Aorta (tissue), 5 donors: ENCODE results near the gene ATG4A. TPM values are rescaled to one million over a fixed set of nuclear protein-coding genes. Genes with fewer than 3 reads are reported as not detected.

Experiments
- ATAC-seq: fragments of 200-7000 bp; cut with Tn5 transposase; one replicate; pipeline ENCODE4 v1.9.1; 2022; ENCODE audit warnings: moderate library complexity; ENCODE audit not compliant: low FRiP score
- DNase-seq, 2 donors: peaks; one replicate each; pipeline ENCODE4 v3.0.0-alpha.2; 2020
- H3K27ac ChIP-seq, 2 donors: one replicate each; pipeline ENCODE4 v1.5.1; 2013; ENCODE audit warnings: low read length in 2 of 2, mild to moderate bottlenecking in 2 of 2, moderate library complexity in 2 of 2, control low read depth in 1 of 2, inconsistent platforms in 1 of 2, low read depth in 1 of 2
- H3K27me3 ChIP-seq, 2 donors: one replicate each; pipeline ENCODE4 v1.6.1; 2013; ENCODE audit warnings: control low read depth in 1 of 2, low read length in 1 of 2, mild to moderate bottlenecking in 1 of 2, moderate library complexity in 1 of 2; ENCODE audit not compliant: insufficient read depth in 2 of 2, control insufficient read depth in 1 of 2
- H3K36me3 ChIP-seq, 2 donors: one replicate each; pipeline ENCODE4 v1.6.1; 2013; ENCODE audit warnings: control low read depth in 1 of 2, low read length in 1 of 2, mild to moderate bottlenecking in 1 of 2; ENCODE audit not compliant: insufficient read depth in 2 of 2, control insufficient read depth in 1 of 2
- H3K4me1 ChIP-seq, 2 donors: one replicate each; pipeline ENCODE4 v1.6.1; 2013; ENCODE audit warnings: low read length in 2 of 2, control low read depth in 1 of 2, mild to moderate bottlenecking in 1 of 2, moderate library complexity in 1 of 2; ENCODE audit not compliant: insufficient read depth in 2 of 2, control insufficient read depth in 1 of 2
- H3K4me3 ChIP-seq, 2 donors: one replicate each; pipeline ENCODE4 v1.5.1; 2013; ENCODE audit warnings: low read length in 2 of 2, control low read depth in 1 of 2, mild to moderate bottlenecking in 1 of 2
- H3K9me3 ChIP-seq: one replicate; pipeline ENCODE4 v1.6.1; 2013; ENCODE audit warnings: mild to moderate bottlenecking, low read length; ENCODE audit not compliant: control insufficient read depth
- WGBS, 2 donors: extraction: QIAGEN DNeasy Blood & Tissue Kit; methylation state at CpG; one replicate each; pipeline ENCODE4 v1.1.7; 2013; 5-methylcytosine and 5-hydroxymethylcytosine counted together
- intact Hi-C, 2 donors: fragments of 100-400 bp; cut with DNase I; formaldehyde crosslinking; loops; one replicate each; pipeline versions ENCODE4 v1.14.2 to v1.15.0; 2022
- polyA plus RNA-seq, 2 donors: library from polyadenylated mRNA; stranded (reverse); fragments of 200-250 nt; gene quantifications; one replicate each; pipeline ENCODE4 v1.2.3, GENCODE V29; 2013
- total RNA-seq, 2 donors: library from RNA; stranded (reverse); fragmentation: NEBNext Ultra II Directional; extraction: Animal tissue kit (Norgen Biotek cat#: 25700); gene quantifications; one replicate each; pipeline ENCODE4 v1.2.1, GENCODE V29; 2021
- donor health status: healthy with polysubstance abuse.
- donor health status: Bipolar disorder and iron deficiency.
- donor health status: DM: no; HTN: no; CAD: no.
- donor health status: DM: no; HTN: no; CAD: no.
- donor health status: DM: yes; HTN: yes; CAD: no.

ATG4A gene
- total and polyA plus RNA-seq, 4 donors: 10.5 to 14.4 (median 13.1) TPM

DNA sequence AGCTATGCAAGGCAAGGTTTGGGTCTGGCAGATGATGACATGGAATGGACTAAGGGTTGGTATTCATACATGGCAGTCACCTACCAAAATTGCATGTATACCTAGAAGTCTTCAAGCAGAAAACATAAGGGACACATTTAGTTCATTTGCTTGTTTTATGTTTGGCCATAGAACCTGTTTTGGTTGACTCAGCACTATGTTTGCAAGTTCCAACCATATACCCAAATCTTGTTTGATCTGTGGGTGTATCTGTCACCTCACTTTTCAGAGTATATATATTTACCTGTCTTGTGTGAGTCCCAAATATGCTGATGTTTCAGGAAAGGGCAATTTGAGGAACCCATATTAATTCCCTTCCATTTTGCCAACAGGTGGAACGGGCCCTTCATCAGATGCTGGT, 39.3 kb downstream of the ATG4A start:
- no peak for ATAC-seq
- DNase-seq: no peak
- intact Hi-C loops: no loop called here
- Histone ChIP-seq H3K9me3 (no peaks in the 10 kb centered on the region), H3K4me1 (no peaks in the 10 kb centered on the region), H3K4me3 (no peak overlapping the region), H3K27ac (no peak overlapping the region), H3K27me3 (no peaks in the 10 kb centered on the region), H3K36me3 (peaks cover 0 to 1% of the 10 kb centered on the region in 2 donors)
- 88 to 100% methylated on average over 1 of the region's 1 CpG for WGBS, 2 donors

GRCh38 chrX:108131471-108131870, 39.9 kb downstream of the ATG4A start:
- no peaks in the 10 kb centered on the region for H3K4me1 ChIP-seq
- intact Hi-C loops: no loop called here
- ATAC-seq: no peak
- DNase-seq: no peak
- no peak overlapping the region for H3K27ac ChIP-seq
- H3K27me3 ChIP-seq: no peaks in the 10 kb centered on the region
- H3K4me3 ChIP-seq: no peak overlapping the region
- no peaks in the 10 kb centered on the region for H3K9me3 ChIP-seq
- WGBS, 2 donors: 70 to 81% methylated on average over 2 of the region's 2 CpGs
- H3K36me3 ChIP-seq: peaks cover 0 to 1% of the 10 kb centered on the region in 2 donors

DNA sequence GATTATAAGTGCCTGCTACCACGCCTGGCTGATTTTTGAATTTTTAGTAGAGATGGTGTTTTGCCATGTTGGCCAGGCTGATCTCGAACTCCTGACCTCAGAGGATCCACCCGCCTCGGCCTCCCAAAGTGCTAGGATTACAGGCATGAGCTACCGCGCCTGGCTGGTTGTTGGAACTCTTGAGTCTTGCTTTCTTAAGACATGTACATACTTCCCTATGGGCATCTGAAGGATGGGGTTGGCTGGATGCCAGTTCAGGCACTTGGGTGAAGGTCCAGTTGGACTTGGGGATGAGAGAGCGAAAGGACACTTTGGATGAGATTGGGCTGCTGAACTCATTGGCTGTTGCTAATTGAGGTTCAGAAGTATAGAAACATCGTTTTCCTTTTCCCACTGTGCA, 40.5 kb downstream of the ATG4A start:
- H3K27ac ChIP-seq: no peak overlapping the region
- H3K27me3 ChIP-seq: no peaks in the 10 kb centered on the region
- WGBS, 2 donors: 88 to 98% methylated on average over 8 of the region's 8 CpGs
- no peak overlapping the region for H3K4me3 ChIP-seq
- H3K36me3 ChIP-seq: peaks cover 0 to 1% of the 10 kb centered on the region in 2 donors
- ATAC-seq: no peak
- H3K4me1 ChIP-seq: no peaks in the 10 kb centered on the region
- intact Hi-C loops: no loop called here
- DNase-seq: no peak
- no peaks in the 10 kb centered on the region for H3K9me3 ChIP-seq

DNA sequence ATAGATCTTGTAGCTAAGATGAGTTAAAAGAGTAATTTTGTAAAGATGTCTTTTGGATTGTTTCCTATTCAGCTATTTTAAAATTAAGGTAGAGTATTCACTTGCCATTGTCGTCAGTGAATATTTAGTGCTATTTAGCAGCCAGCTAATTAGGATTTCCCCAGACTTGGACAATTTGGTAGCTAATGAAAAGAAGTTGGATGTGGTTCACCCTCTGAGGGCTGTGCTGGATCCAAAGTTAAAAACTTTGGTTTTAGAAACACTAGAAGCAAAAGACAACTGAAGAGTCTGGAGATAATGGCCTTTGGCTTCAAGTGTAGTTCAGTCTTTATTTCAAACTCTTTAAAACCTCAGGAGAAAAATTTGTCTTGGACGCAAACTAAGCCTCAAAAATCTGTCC, 41.3 kb downstream of the ATG4A start:
- DNase-seq (no peak), ATAC-seq (no peak)
- 68 to 79% methylated on average over 2 of the region's 2 CpGs for WGBS, 2 donors
- no peaks in the 10 kb centered on the region for H3K27me3 ChIP-seq
- peaks cover 0 to 1% of the 10 kb centered on the region in 2 donors for H3K36me3 ChIP-seq
- no peaks in the 10 kb centered on the region for H3K4me1 ChIP-seq
- H3K27ac ChIP-seq: no peak overlapping the region
- H3K4me3 ChIP-seq: no peak overlapping the region
- intact Hi-C loops: no loop called here
- H3K9me3 ChIP-seq: no peaks in the 10 kb centered on the region

- WGBS, 2 donors: 32 to 72% methylated on average over 1 of the region's 1 CpG
Measured at GRCh38 chrX:108134724-108135123, 43.1 kb downstream of the ATG4A start.

GRCh38 chrX:108138814-108139702, 47.5 kb downstream of the ATG4A start:
- WGBS, 2 donors: 62 to 78% methylated on average over 7 of the region's 7 CpGs
- H3K36me3 ChIP-seq: peaks cover 0 to 6% of the 10 kb centered on the region in 2 donors
- no peaks in the 10 kb centered on the region for H3K27me3 ChIP-seq
- no peak overlapping the region for H3K27ac ChIP-seq
- intact Hi-C loops: no loop called here
- no peaks in the 10 kb centered on the region for H3K9me3 ChIP-seq
- no peak overlapping the region for H3K4me3 ChIP-seq
- ATAC-seq: no peak
- DNase-seq: no peak
- H3K4me1 ChIP-seq: no peaks in the 10 kb centered on the region

More at GRCh38 chrX:108134724-108135123, 43.1 kb downstream of the ATG4A start:
- no peak overlapping the region for H3K27ac ChIP-seq
- H3K9me3 ChIP-seq: no peaks in the 10 kb centered on the region
- DNase-seq (no peak), ATAC-seq (no peak)
- H3K27me3 ChIP-seq: no peaks in the 10 kb centered on the region
- H3K4me1 ChIP-seq: no peaks in the 10 kb centered on the region
- intact Hi-C loops: no loop called here
- peaks cover 0 to 7% of the 10 kb centered on the region in 2 donors for H3K36me3 ChIP-seq
- no peak overlapping the region for H3K4me3 ChIP-seq

DNA sequence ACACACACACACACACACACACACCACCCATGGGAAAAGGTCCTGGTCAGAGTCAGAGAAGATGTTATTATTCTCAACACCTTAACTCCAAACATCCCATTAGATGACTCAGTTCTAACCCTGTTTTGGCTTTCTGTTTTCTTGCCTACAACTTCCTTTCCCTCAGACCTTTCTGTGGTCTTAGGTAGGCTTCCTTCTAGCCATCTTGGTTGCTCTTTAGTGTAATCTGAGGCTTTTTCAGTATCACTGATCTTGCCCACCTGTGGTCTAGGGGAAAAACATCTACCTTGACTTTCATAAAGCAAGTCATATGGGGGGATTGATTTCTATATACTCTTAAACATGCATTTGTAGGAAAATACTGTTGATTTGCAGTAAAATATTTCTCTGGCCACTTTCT, 56.9 kb downstream of the ATG4A start:
- no peak for DNase-seq
- no peak overlapping the region for H3K4me3 ChIP-seq
- peaks cover 0 to 3% of the 10 kb centered on the region in 2 donors for H3K36me3 ChIP-seq
- no peak for ATAC-seq
- intact Hi-C loops: loop anchor here in 1 of 2 donors (10.0 kb wide), 1 partner anchor 56 kb away; no protein-coding TSS in a partner anchor
- no peaks in the 10 kb centered on the region for H3K4me1 ChIP-seq
- no peaks in the 10 kb centered on the region for H3K27me3 ChIP-seq
- no peak overlapping the region for H3K27ac ChIP-seq
- no peaks in the 10 kb centered on the region for H3K9me3 ChIP-seq

- DNase-seq (no peak), ATAC-seq (no peak)
- H3K27me3 ChIP-seq: no peaks in the 10 kb centered on the region
- no peak overlapping the region for H3K4me3 ChIP-seq
- no peaks in the 10 kb centered on the region for H3K4me1 ChIP-seq
- H3K27ac ChIP-seq: no peak overlapping the region
- no peaks in the 10 kb centered on the region for H3K9me3 ChIP-seq
- H3K36me3 ChIP-seq: peaks cover 0 to 4% of the 10 kb centered on the region in 2 donors
- intact Hi-C loops: no loop called here
- 68 to 82% methylated on average over 2 of the region's 2 CpGs for WGBS, 2 donors
Measured at GRCh38 chrX:108156082-108156481, 64.5 kb downstream of the ATG4A start.

GRCh38 chrX:108156934-108157466, 65.4 kb downstream of the ATG4A start:
- Histone ChIP-seq H3K27ac (no peak overlapping the region), H3K9me3 (no peaks in the 10 kb centered on the region), H3K36me3 (peaks cover 0 to 4% of the 10 kb centered on the region in 2 donors), H3K4me3 (no peak overlapping the region), H3K27me3 (no peaks in the 10 kb centered on the region), H3K4me1 (no peaks in the 10 kb centered on the region)
- 79 to 96% methylated on average over 8 of the region's 8 CpGs for WGBS, 2 donors
- ATAC-seq (no peak), DNase-seq (no peak)
- intact Hi-C loops: no loop called here
